ENCODE measurements around the gene CACNB2.

- TF ChIP-seq, protein P1, sequence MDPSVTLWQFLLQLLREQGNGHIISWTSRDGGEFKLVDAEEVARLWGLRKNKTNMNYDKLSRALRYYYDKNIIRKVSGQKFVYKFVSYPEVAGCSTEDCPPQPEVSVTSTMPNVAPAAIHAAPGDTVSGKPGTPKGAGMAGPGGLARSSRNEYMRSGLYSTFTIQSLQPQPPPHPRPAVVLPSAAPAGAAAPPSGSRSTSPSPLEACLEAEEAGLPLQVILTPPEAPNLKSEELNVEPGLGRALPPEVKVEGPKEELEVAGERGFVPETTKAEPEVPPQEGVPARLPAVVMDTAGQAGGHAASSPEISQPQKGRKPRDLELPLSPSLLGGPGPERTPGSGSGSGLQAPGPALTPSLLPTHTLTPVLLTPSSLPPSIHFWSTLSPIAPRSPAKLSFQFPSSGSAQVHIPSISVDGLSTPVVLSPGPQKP (IDR thresholded peaks at IDR 0.05; ENCODE audit: low read depth, low read length): no peak
- TF ChIP-seq POLR2A (IDR thresholded peaks at IDR 0.05; ENCODE audit: low read depth, low read length): no peak
- no peak for TF ChIP-seq CTCF (IDR thresholded peaks at IDR 0.05 in 2 of 3, conservative IDR thresholded peaks at IDR 0.05 in 1 of 3; ENCODE audit: control insufficient read depth in 2 of 3, extremely low read depth in 1 of 3, insufficient read depth in 1 of 3, low read depth in 3 of 3, low read length in 3 of 3)
- no peak for TF ChIP-seq ZBED1 (IDR thresholded peaks at IDR 0.05; ENCODE audit: borderline replicate concordance)
- TF ChIP-seq NRF1 (conservative IDR thresholded peaks at IDR 0.05; ENCODE audit: low read depth, low read length): no peak
Measured at GRCh38 chr10:18486438-18486837, 346.2 kb downstream of the CACNB2 start.

Measured in GM12878 (cell line).